GM23338 (cell line): ENCODE measurements around the gene KBTBD6.

Source experiments
- CREB1 ChIP-seq: fragments of 250-450 bp; sonication (Bioruptor Pico); IDR thresholded peaks from 2 replicates; pipeline ENCODE4 v1.5.0; 2020; ENCODE audit warnings: low read depth, mild to moderate bottlenecking, moderate library complexity
- EZH2phosphoT487 ChIP-seq: fragments of 200-600 bp; sonication (generic); IDR thresholded peaks from one replicate; pipeline ENCODE4 v1.8.1; 2018; ENCODE audit warnings: antibody characterized with exemption; ENCODE audit not compliant: unreplicated experiment
- JUNB ChIP-seq: IDR thresholded peaks from one replicate; pipeline ENCODE4 v1.6.1; 2016; ENCODE audit warnings: antibody characterized with exemption; ENCODE audit not compliant: unreplicated experiment
- POLR2AphosphoS5 ChIP-seq: IDR thresholded peaks from 2 replicates; pipeline ENCODE4 v1.6.1; 2016; ENCODE audit warnings: antibody characterized with exemption, low read depth
- ZNF114 ChIP-seq: fragments of 250-450 bp; sonication (Bioruptor Pico); IDR thresholded peaks from 2 replicates; pipeline ENCODE4 v1.5.0; 2020; ENCODE audit warnings: mild to moderate bottlenecking, moderate library complexity
- TF ChIP-seq, protein P1 (sequence below), 2 experiments: fragments of 200-600 bp in 1 of 2; sonication (generic) in 1 of 2; conservative IDR thresholded peaks; 2 replicates each; pipeline versions ENCODE4 v1.5.1 to v1.6.1; 2016 to 2017; ENCODE audit warnings: antibody characterized with exemption in 2 of 2, low read depth in 2 of 2, mild to moderate bottlenecking in 2 of 2, moderate library complexity in 1 of 2

DNA sequence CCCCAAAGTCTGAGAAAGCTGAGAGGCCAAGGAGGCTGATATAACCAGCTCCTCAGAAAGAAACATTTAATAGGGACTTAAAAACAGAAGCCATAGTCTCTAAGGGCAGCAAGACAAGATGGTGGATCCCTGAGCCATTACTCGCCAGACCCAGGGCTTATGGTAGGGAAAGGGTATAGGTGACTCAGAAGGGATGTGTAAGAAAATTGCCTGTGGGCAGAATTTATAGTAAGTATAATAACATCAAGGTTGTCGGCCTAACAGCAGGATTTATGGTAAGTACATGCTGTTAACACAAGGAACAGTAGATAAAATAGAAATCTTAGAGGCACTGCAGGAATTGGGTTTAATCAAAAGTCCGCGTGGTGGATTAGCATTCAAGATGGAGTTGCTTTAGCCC is 14.7 kb downstream of the KBTBD6 start:
- TF ChIP-seq POLR2AphosphoS5 (no peak), EZH2phosphoT487 (no peak), JUNB (no peak), CREB1 (CRISPR knock-in tag) (no peak), ZNF114 (CRISPR knock-in tag) (no peak)
- TF ChIP-seq, protein P1, sequence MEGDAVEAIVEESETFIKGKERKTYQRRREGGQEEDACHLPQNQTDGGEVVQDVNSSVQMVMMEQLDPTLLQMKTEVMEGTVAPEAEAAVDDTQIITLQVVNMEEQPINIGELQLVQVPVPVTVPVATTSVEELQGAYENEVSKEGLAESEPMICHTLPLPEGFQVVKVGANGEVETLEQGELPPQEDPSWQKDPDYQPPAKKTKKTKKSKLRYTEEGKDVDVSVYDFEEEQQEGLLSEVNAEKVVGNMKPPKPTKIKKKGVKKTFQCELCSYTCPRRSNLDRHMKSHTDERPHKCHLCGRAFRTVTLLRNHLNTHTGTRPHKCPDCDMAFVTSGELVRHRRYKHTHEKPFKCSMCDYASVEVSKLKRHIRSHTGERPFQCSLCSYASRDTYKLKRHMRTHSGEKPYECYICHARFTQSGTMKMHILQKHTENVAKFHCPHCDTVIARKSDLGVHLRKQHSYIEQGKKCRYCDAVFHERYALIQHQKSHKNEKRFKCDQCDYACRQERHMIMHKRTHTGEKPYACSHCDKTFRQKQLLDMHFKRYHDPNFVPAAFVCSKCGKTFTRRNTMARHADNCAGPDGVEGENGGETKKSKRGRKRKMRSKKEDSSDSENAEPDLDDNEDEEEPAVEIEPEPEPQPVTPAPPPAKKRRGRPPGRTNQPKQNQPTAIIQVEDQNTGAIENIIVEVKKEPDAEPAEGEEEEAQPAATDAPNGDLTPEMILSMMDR (conservative IDR thresholded peaks at IDR 0.05; ENCODE audit: low read depth in 2 of 2), result no peak
